ENCODE measurements around the gene SLC25A10.
A peak's percentile ranks its signal among the peaks of the same experiment; 100 is the strongest.

The SLC25A10 gene

GRCh38 chr17:81665205-81666091 lies 46.6 kb upstream of the SLC25A10 start (continued):
- TF ChIP-seq ZBTB6 (tag by site-specific recombination; IDR thresholded peaks at IDR 0.05) (no peak), ZNF555 (tag by site-specific recombination; conservative IDR thresholded peaks at IDR 0.05) (no peak), ZNF214 (tag by site-specific recombination; IDR thresholded peaks at IDR 0.05; ENCODE audit: borderline replicate concordance) (no peak), ZNF266 (tag by site-specific recombination; IDR thresholded peaks at IDR 0.05; ENCODE audit: low read depth) (no peak), ZNF449 (tag by site-specific recombination; IDR thresholded peaks at IDR 0.05) (peak; percentile 80), ZNF10 (tag by site-specific recombination; IDR thresholded peaks at IDR 0.05) (no peak), GLI4 (tag by site-specific recombination; IDR thresholded peaks at IDR 0.05) (peak; percentile 98), ZXDB (tag by site-specific recombination; IDR thresholded peaks at IDR 0.05) (no peak), ZNF561 (tag by site-specific recombination; IDR thresholded peaks at IDR 0.05; ENCODE audit: borderline replicate concordance) (no peak), ZNF677 (tag by site-specific recombination; IDR thresholded peaks at IDR 0.05) (no peak), ZNF670 (tag by site-specific recombination; IDR thresholded peaks at IDR 0.05; ENCODE audit: low read depth) (no peak), YY1 (tag by site-specific recombination; IDR thresholded peaks at IDR 0.05) (peak; percentile 54; the same call in 1 of the 2 replicates), GLIS2 (tag by site-specific recombination; IDR thresholded peaks at IDR 0.05) (peak; percentile 64; the same call in 1 of the 2 replicates), ZNF362 (tag by site-specific recombination; IDR thresholded peaks at IDR 0.05) (no peak), ZNF830 (tag by site-specific recombination; IDR thresholded peaks at IDR 0.05; ENCODE audit: low read depth) (no peak)

- Histone ChIP-seq H3K9me3 (ENCODE audit: control insufficient read depth, insufficient read depth, low read depth, low read length) (no peaks in the 10 kb centered on the region), H3K27ac (ENCODE audit: extremely low read depth, low read depth, low read length) (peak overlapping the region; percentile 90), H3K36me3 (ENCODE audit: control insufficient read depth in 2 of 2, insufficient read depth in 1 of 2, low read length in 2 of 2) (peaks cover 26 to 49% of the 10 kb centered on the region in 2 experiments; a peak in 2 of 3 replicates), H3K4me1 (ENCODE audit: control insufficient read depth, insufficient read depth, low read length) (peaks cover 5% of the 10 kb centered on the region; the same call in 1 of the 2 replicates), H3K4me3 (ENCODE audit: low read depth, low read length) (peak overlapping the region; percentile 88)
- CTCF ChIA-PET = interaction anchor here (1.0 kb wide), 1 partner anchor 10 kb away, joined by 6 read pairs; no protein-coding TSS in a partner anchor
- TF ChIP-seq HOXC10 (CRISPR knock-in tag; IDR thresholded peaks at IDR 0.05) (no peak), ZNF311 (tag by site-specific recombination; IDR thresholded peaks at IDR 0.05; ENCODE audit: borderline replicate concordance) (no peak), ZBTB17 (tag by site-specific recombination; IDR thresholded peaks at IDR 0.05) (0 out of 2 replicates have a peak, but pooled peaks have one; percentile 37), ZNF692 (tag by site-specific recombination; IDR thresholded peaks at IDR 0.05) (no peak), ZNF513 (tag by site-specific recombination; IDR thresholded peaks at IDR 0.05) (no peak)
- POLR2A ChIA-PET = interaction anchor here (1.0 to 2.1 kb wide), 13 partner anchors 8 to 443 kb away, joined by 3 to 28 read pairs (median 5); partner anchors contain the start of genes ACTG1, ARL16, CEP131 and FAAP100
Measured at GRCh38 chr17:81666092-81666341, 46.1 kb upstream of the SLC25A10 start.
